IPS DF 6.9 (cell line): ENCODE data around the gene BRCA2.

Experiments
- DNase-seq: peaks from one replicate; pipeline ENCODE4 v3.0.0-alpha.2; 2013; ENCODE audit warnings: low read depth, low spot score
- H3K27ac ChIP-seq: one replicate; pipeline ENCODE4 v1.5.1; 2013; ENCODE audit warnings: low read length, control low read depth
- H3K27me3 ChIP-seq: 2 replicates; pipeline ENCODE4 v1.6.1; 2013; ENCODE audit warnings: mild to moderate bottlenecking, low read length; ENCODE audit not compliant: control insufficient read depth, insufficient read depth
- H3K36me3 ChIP-seq: 2 replicates; pipeline ENCODE4 v1.6.1; 2013; ENCODE audit warnings: low read length; ENCODE audit not compliant: control insufficient read depth, insufficient read depth
- H3K4me1 ChIP-seq: 2 replicates; pipeline ENCODE4 v1.6.1; 2013; ENCODE audit warnings: low read length; ENCODE audit not compliant: control insufficient read depth, insufficient read depth
- H3K4me3 ChIP-seq: 2 replicates; pipeline ENCODE4 v1.5.1; 2013; ENCODE audit warnings: mild to moderate bottlenecking, low read length
- H3K9me3 ChIP-seq: 2 replicates; pipeline ENCODE4 v1.6.1; 2013; ENCODE audit warnings: low read length, inconsistent platforms; ENCODE audit not compliant: control insufficient read depth, insufficient read depth
- WGBS: extraction: QIAGEN DNeasy Blood & Tissue Kit; methylation state at CpG from one replicate; pipeline ENCODE4 v1.1.7; 2013; ENCODE audit warnings: mixed read lengths, missing lambda C conversion rate; ENCODE audit not compliant: insufficient read length, insufficient coverage; 5-methylcytosine and 5-hydroxymethylcytosine counted together

Gene BRCA2

GRCh38 chr13:32285633-32285965 is 29.7 kb upstream of the BRCA2 start:
- no peaks in the 10 kb centered on the region for H3K36me3 ChIP-seq
- DNase-seq = no peak
- no peaks in the 10 kb centered on the region for H3K27me3 ChIP-seq
- no peak overlapping the region for H3K4me3 ChIP-seq
- H3K27ac ChIP-seq = no peak overlapping the region
- no CpG with 5 or more reads among the region's 4 CpGs for WGBS
- no peaks in the 10 kb centered on the region for H3K9me3 ChIP-seq
- H3K4me1 ChIP-seq = no peaks in the 10 kb centered on the region

- no peaks in the 10 kb centered on the region for H3K27me3 ChIP-seq
- WGBS = no CpG with 5 or more reads among the region's 2 CpGs
Observed at GRCh38 chr13:32297206-32297605, 18.1 kb upstream of the BRCA2 start.

GRCh38 chr13:32298695-32299094 is 16.6 kb upstream of the BRCA2 start:
- WGBS = no CpG with 5 or more reads among the region's 6 CpGs
- DNase-seq = no peak
- Histone ChIP-seq H3K27me3 (no peaks in the 10 kb centered on the region), H3K36me3 (no peaks in the 10 kb centered on the region), H3K9me3 (no peaks in the 10 kb centered on the region), H3K4me1 (no peaks in the 10 kb centered on the region), H3K27ac (no peak overlapping the region), H3K4me3 (no peak overlapping the region)

More at GRCh38 chr13:32297206-32297605, 18.1 kb upstream of the BRCA2 start:
- Histone ChIP-seq H3K27ac (no peak overlapping the region), H3K36me3 (no peaks in the 10 kb centered on the region), H3K4me3 (no peak overlapping the region), H3K4me1 (no peaks in the 10 kb centered on the region), H3K9me3 (no peaks in the 10 kb centered on the region)
- DNase-seq = no peak

GRCh38 chr13:32299893-32300292 is 15.4 kb upstream of the BRCA2 start:
- no peak for DNase-seq
- WGBS = no CpG with 5 or more reads among the region's 4 CpGs
- Histone ChIP-seq H3K9me3 (no peaks in the 10 kb centered on the region), H3K27me3 (no peaks in the 10 kb centered on the region), H3K4me3 (no peak overlapping the region), H3K36me3 (no peaks in the 10 kb centered on the region), H3K27ac (no peak overlapping the region), H3K4me1 (no peaks in the 10 kb centered on the region)

- H3K27me3 ChIP-seq = no peaks in the 10 kb centered on the region
Observed at GRCh38 chr13:32300406-32300805, 14.9 kb upstream of the BRCA2 start.

GRCh38 chr13:32300920-32301319 is 14.4 kb upstream of the BRCA2 start:
- H3K4me3 ChIP-seq = no peak overlapping the region
- WGBS = no CpG with 5 or more reads among the region's 1 CpG
- no peak for DNase-seq
- H3K4me1 ChIP-seq = no peaks in the 10 kb centered on the region
- H3K27ac ChIP-seq = no peak overlapping the region
- no peaks in the 10 kb centered on the region for H3K9me3 ChIP-seq
- no peaks in the 10 kb centered on the region for H3K27me3 ChIP-seq
- no peaks in the 10 kb centered on the region for H3K36me3 ChIP-seq

More at GRCh38 chr13:32300406-32300805, 14.9 kb upstream of the BRCA2 start:
- H3K36me3 ChIP-seq = no peaks in the 10 kb centered on the region
- H3K9me3 ChIP-seq = no peaks in the 10 kb centered on the region
- no CpG with 5 or more reads among the region's 8 CpGs for WGBS
- H3K4me3 ChIP-seq = no peak overlapping the region
- no peak overlapping the region for H3K27ac ChIP-seq
- no peak for DNase-seq
- H3K4me1 ChIP-seq = no peaks in the 10 kb centered on the region

- no CpG with 5 or more reads among the region's 2 CpGs for WGBS
- DNase-seq = no peak
Observed at GRCh38 chr13:32302461-32302860, 12.8 kb upstream of the BRCA2 start.

GRCh38 chr13:32305646-32306045 is 9.7 kb upstream of the BRCA2 start:
- no peak overlapping the region for H3K27ac ChIP-seq
- no peaks in the 10 kb centered on the region for H3K9me3 ChIP-seq
- H3K4me1 ChIP-seq = no peaks in the 10 kb centered on the region
- H3K36me3 ChIP-seq = no peaks in the 10 kb centered on the region
- no peak for DNase-seq
- H3K27me3 ChIP-seq = no peaks in the 10 kb centered on the region
- H3K4me3 ChIP-seq = no peak overlapping the region

More at GRCh38 chr13:32302461-32302860, 12.8 kb upstream of the BRCA2 start:
- Histone ChIP-seq H3K4me1 (no peaks in the 10 kb centered on the region), H3K27ac (no peak overlapping the region), H3K4me3 (no peak overlapping the region), H3K9me3 (no peaks in the 10 kb centered on the region), H3K36me3 (no peaks in the 10 kb centered on the region), H3K27me3 (no peaks in the 10 kb centered on the region)

GRCh38 chr13:32309312-32310133 is 5.8 kb upstream of the BRCA2 start:
- Histone ChIP-seq H3K27ac (no peak overlapping the region), H3K4me1 (no peaks in the 10 kb centered on the region), H3K36me3 (no peaks in the 10 kb centered on the region), H3K27me3 (no peaks in the 10 kb centered on the region), H3K4me3 (no peak overlapping the region), H3K9me3 (no peaks in the 10 kb centered on the region)
- WGBS = no CpG with 5 or more reads among the region's 10 CpGs
- DNase-seq = no peak

- H3K4me1 ChIP-seq = no peaks in the 10 kb centered on the region
- H3K4me3 ChIP-seq = no peak overlapping the region
- no peaks in the 10 kb centered on the region for H3K27me3 ChIP-seq
- peak; percentile 25 for DNase-seq
- no peaks in the 10 kb centered on the region for H3K36me3 ChIP-seq
- no CpG with 5 or more reads among the region's 12 CpGs for WGBS
- H3K9me3 ChIP-seq = no peaks in the 10 kb centered on the region
- no peak overlapping the region for H3K27ac ChIP-seq
Observed at GRCh38 chr13:32310134-32310706, 5.1 kb upstream of the BRCA2 start.
